OCI-LY1 (cell line): ENCODE results near the gene EHD1.

Experiments used
- EZH2 ChIP-seq: fragments of 200-600 bp; sonication (generic), shearing (Covaris generic); IDR thresholded peaks from 2 replicates; pipeline ENCODE4 v1.8.0; 2017; ENCODE audit warnings: borderline replicate concordance, mixed run types, mild to moderate bottlenecking, antibody characterized with exemption, low read length, moderate library complexity, mixed read lengths
- TF ChIP-seq, protein P1 (sequence below): fragments of 200-600 bp; sonication (generic), shearing (Covaris generic); IDR thresholded peaks from 2 replicates; pipeline ENCODE4 v1.5.1; 2017; ENCODE audit warnings: mild to moderate bottlenecking, antibody characterized with exemption, low read length, moderate library complexity, mixed read lengths

DNA sequence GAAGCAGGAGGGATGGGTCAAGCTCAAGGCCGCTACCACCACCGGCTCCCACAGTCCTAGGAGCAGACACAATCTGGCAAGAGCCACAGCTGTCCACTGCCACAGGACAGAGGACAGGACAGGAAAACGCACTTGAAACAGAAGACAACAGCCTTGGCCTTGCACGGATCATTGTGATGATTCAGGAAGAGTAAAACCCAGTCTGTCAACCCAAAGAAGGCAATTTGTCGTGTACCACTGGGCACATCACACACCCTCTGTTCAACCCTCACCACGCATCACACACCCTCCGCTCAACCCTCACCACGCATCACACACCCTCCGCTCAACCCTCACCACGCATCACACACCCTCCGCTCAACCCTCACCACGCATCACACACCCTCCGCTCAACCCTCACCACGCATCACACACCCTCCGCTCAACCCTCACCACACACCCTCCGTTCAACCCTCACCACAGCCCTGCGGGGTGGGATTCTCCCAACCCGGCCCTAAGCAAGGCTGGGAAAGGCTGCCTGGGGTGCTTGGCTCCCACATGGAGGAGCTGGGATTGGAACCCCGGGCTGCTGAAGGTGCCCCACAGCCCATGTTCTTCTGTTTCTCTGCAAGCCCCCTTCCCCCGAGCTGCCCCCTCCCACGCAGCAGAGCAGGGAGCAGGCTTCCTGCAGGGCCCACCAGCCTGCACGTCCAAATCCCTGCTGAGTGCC, 22.7 kb downstream of the EHD1 start:
- TF ChIP-seq, protein P1, sequence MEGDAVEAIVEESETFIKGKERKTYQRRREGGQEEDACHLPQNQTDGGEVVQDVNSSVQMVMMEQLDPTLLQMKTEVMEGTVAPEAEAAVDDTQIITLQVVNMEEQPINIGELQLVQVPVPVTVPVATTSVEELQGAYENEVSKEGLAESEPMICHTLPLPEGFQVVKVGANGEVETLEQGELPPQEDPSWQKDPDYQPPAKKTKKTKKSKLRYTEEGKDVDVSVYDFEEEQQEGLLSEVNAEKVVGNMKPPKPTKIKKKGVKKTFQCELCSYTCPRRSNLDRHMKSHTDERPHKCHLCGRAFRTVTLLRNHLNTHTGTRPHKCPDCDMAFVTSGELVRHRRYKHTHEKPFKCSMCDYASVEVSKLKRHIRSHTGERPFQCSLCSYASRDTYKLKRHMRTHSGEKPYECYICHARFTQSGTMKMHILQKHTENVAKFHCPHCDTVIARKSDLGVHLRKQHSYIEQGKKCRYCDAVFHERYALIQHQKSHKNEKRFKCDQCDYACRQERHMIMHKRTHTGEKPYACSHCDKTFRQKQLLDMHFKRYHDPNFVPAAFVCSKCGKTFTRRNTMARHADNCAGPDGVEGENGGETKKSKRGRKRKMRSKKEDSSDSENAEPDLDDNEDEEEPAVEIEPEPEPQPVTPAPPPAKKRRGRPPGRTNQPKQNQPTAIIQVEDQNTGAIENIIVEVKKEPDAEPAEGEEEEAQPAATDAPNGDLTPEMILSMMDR, result no peak
- no peak for TF ChIP-seq EZH2
